Progenitor cell of endocrine pancreas (in vitro differentiated cells): ENCODE data around the gene FUOM. TPM values are rescaled to one million over a fixed set of nuclear protein-coding genes. Genes with fewer than 3 reads are reported as not detected.

ENCODE experiments used
- DNase-seq: peaks from one replicate; pipeline ENCODE4 v3.0.0; 2021; ENCODE audit warnings: low spot score; ENCODE audit not compliant: unreplicated experiment
- H3K27ac Mint-ChIP-seq: 2 replicates; pipeline ENCODE4 v1.8.0; 2021; ENCODE audit warnings: mild to moderate bottlenecking, moderate library complexity, mixed read lengths
- H3K27me3 Mint-ChIP-seq: 2 replicates; pipeline ENCODE4 v1.8.0; 2021; ENCODE audit warnings: mixed read lengths
- H3K36me3 Mint-ChIP-seq: 2 replicates; pipeline ENCODE4 v1.8.0; 2022; ENCODE audit warnings: mixed read lengths; ENCODE audit not compliant: insufficient read depth
- H3K4me1 Mint-ChIP-seq: 2 replicates; pipeline ENCODE4 v1.8.0; 2021; ENCODE audit warnings: low read depth, mixed read lengths
- H3K4me3 Mint-ChIP-seq: 2 replicates; pipeline ENCODE4 v1.8.0; 2021; ENCODE audit warnings: low read depth, mild to moderate bottlenecking, moderate library complexity, mixed read lengths
- H3K9me3 Mint-ChIP-seq: 2 replicates; pipeline ENCODE4 v1.8.0; 2021; ENCODE audit warnings: low read depth, mixed read lengths
- total RNA-seq: library from RNA; stranded (reverse); gene quantifications from 2 replicates; pipeline ENCODE4 v1.2.1, GENCODE V29; 2021
- TF ChIP-seq, protein P1 (sequence below): fragments of 200-600 bp; sonication (generic); IDR thresholded peaks from one replicate; pipeline ENCODE4 v1.5.0; 2021; ENCODE audit warnings: antibody characterized with exemption, mild to moderate bottlenecking; ENCODE audit not compliant: unreplicated experiment

The FUOM gene
- total RNA-seq, 1 donor from 2014 or later: 14.7 TPM

DNA sequence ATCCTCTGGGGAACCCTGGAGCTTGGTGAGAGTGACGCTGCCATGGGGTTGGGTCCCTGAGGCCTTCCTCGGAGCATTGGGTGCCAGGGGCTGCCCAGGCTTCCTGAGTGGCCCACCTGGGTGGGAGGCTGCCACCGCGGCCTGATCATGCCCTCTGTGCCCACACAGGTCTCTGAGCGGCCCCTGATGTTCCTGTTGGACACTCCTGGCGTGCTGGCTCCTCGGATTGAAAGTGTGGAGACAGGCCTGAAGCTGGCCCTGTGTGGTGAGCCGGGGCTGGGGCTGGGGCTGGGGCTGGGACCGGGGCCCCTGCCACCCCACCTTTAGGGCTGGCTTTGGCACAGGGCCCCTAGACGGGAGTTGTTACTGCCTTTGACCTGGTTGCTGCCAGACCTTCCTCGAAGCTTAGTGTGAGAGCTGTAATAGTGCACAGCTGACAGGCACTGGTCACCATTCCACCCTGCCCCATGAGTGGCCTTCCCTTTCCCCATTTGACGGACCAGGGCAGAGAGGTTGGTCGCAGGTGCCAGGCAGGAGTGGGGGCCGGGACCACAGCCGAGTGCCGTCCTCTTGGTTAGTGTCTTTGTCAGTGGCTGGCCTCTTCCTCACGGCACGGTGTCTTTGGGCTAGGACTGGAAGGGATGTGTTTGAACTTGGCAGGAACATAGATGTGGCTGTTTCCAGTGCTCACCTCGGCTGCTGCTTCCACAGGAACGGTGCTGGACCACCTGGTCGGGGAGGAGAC lies 44.3 kb upstream of the FUOM start:
- TF ChIP-seq, protein P1, sequence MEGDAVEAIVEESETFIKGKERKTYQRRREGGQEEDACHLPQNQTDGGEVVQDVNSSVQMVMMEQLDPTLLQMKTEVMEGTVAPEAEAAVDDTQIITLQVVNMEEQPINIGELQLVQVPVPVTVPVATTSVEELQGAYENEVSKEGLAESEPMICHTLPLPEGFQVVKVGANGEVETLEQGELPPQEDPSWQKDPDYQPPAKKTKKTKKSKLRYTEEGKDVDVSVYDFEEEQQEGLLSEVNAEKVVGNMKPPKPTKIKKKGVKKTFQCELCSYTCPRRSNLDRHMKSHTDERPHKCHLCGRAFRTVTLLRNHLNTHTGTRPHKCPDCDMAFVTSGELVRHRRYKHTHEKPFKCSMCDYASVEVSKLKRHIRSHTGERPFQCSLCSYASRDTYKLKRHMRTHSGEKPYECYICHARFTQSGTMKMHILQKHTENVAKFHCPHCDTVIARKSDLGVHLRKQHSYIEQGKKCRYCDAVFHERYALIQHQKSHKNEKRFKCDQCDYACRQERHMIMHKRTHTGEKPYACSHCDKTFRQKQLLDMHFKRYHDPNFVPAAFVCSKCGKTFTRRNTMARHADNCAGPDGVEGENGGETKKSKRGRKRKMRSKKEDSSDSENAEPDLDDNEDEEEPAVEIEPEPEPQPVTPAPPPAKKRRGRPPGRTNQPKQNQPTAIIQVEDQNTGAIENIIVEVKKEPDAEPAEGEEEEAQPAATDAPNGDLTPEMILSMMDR: no peak
- Mint-ChIP-seq H3K4me1 (peaks cover 4% of the 10 kb centered on the region), H3K36me3 (peaks cover 34% of the 10 kb centered on the region), H3K27ac (no peak overlapping the region), H3K9me3 (no peaks in the 10 kb centered on the region), H3K4me3 (no peak overlapping the region), H3K27me3 (no peaks in the 10 kb centered on the region)
- no peak for DNase-seq

DNA sequence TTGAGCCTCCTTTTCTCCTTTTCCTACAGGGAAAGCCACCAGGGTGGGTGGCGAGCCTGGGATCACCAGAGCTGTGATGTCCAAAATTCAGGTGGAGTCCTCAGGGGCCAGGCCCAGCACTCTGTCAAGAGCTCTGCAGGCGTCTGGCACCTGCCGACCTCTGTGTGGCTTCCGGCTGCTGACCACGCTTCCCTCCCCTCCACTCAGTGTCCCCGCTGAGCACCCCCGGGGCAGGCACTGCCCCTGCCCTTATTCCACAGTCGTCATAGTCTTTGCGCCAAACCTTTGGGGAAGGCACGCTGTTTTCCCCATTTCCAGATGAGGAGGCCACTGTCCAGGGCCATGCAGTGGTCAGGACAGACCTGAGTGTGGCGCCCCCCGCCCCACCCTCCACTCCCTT lies 43.7 kb upstream of the FUOM start:
- DNase-seq: no peak
- H3K27ac Mint-ChIP-seq: no peak overlapping the region
- H3K4me1 Mint-ChIP-seq: peaks cover 4% of the 10 kb centered on the region
- TF ChIP-seq, protein P1: no peak
- H3K36me3 Mint-ChIP-seq: peaks cover 30% of the 10 kb centered on the region
- H3K4me3 Mint-ChIP-seq: no peak overlapping the region
- no peaks in the 10 kb centered on the region for H3K9me3 Mint-ChIP-seq
- no peaks in the 10 kb centered on the region for H3K27me3 Mint-ChIP-seq

DNA sequence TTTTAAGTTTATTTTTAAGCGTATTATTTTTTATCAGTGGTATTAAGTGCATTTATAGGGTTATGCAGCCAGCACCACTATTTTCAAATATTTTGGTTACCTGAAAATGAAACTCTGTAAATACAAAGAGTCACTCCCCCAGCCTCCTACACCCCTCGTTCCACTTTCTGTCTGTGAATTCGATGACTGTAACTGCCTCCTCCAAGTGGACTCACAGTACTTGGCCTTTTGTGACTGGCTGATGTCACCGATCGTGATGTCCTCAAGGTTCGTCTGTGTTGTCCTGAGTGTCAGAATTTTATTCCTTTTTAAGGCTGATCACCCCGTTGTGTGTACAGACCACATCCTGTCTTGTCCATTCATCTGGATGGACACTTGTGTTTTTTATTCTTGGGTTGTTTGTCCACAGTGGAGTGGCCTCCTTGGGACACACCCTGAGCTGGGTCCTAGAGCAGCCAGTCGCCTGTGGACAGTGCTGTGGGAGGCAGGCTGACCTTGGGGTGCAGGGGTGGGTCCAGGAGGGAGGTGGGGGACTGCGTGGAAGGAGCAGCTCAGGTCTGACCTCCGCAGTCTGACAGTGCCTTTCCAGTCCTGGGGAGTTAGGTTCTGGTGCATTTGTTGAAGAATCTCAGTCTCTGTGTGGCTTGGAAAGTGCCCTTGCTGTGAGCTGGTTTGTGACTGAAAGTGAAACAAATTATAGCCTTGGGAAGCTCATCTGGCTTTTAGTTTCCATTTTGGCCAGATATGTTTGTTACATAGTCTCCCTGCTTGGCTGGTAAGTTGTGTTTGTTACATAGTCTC lies 43.0 kb upstream of the FUOM start:
- Mint-ChIP-seq H3K27me3 (no peaks in the 10 kb centered on the region), H3K4me1 (peaks cover 4% of the 10 kb centered on the region), H3K27ac (no peak overlapping the region), H3K4me3 (no peak overlapping the region), H3K36me3 (peaks cover 25% of the 10 kb centered on the region), H3K9me3 (no peaks in the 10 kb centered on the region)
- TF ChIP-seq, protein P1: no peak
- no peak for DNase-seq

DNA sequence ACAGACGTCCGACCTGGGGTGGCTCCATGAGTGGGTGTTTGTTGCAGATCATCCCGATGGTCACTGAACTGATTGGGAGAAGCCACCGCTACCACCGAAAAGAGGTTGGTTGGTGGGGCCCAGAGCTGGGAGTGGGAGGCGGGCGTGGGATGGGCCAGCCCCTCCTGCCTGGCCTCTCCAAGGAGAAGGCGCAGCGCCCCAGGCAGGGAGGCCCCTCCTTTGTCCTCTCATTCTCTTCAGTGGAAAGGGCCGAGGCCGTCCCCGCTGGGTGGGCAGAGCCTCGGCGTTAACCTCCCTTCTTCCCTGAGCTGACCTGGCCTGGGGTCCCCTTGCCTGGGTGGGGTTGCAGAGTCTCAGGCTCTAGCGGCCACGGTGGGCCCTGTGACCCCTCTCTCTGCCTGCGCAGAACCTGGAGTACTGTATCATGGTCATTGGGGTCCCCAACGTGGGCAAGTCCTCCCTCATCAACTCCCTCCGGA lies 41.3 kb upstream of the FUOM start:
- Mint-ChIP-seq H3K36me3 (peaks cover 12% of the 10 kb centered on the region), H3K4me1 (peaks cover 8% of the 10 kb centered on the region), H3K9me3 (no peaks in the 10 kb centered on the region), H3K4me3 (no peak overlapping the region), H3K27me3 (no peaks in the 10 kb centered on the region), H3K27ac (no peak overlapping the region)
- TF ChIP-seq, protein P1: no peak
- no peak for DNase-seq

DNA sequence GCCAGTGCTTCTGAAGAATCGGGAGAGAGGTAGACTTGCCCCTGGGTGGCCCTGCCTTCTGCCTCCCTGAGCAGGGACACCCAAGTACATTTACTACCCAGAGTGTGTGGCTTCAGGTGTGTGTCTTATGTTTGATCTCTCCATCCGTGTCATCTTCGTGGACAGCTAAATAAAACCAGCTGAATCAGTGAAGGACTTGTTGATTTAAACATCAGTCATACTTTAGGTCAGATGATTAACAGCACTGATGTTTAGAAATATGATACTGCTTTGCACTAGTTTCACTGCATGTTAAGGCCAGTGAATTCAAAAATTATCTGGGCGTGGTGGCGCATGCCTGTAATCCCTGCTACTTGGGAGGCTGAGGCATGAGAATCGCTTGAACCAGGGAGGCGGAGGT lies 40.1 kb upstream of the FUOM start:
- H3K27ac Mint-ChIP-seq: no peak overlapping the region
- TF ChIP-seq, protein P1: no peak

More for the DNA sequence above, 40.1 kb upstream of the FUOM start:
- Mint-ChIP-seq H3K9me3 (no peaks in the 10 kb centered on the region), H3K36me3 (peaks cover 6% of the 10 kb centered on the region), H3K4me3 (no peak overlapping the region), H3K27me3 (no peaks in the 10 kb centered on the region), H3K4me1 (peaks cover 8% of the 10 kb centered on the region)
- no peak for DNase-seq
